NCI-H1048 (cell line): ENCODE results near the gene ARPC4.
"Not testable (repeated sequence)": the region's sequence is repeated elsewhere in the genome, so short reads cannot be mapped to it uniquely, and the experiment has no call there.

Experiments
- DNase-seq: peaks from one replicate; lab custom pipeline; 2025; lab: John Stamatoyannopoulos, UW

The ARPC4 gene

GRCh38 chr3:9770276-9770812 lies 22.5 kb upstream of the ARPC4 start:
- no peak for DNase-seq

GRCh38 chr3:9771007-9771406 lies 21.9 kb upstream of the ARPC4 start:
- DNase-seq = not testable (repeated sequence)

- no peak for DNase-seq
Observed at GRCh38 chr3:9776896-9777693, 15.8 kb upstream of the ARPC4 start.

- no peak for DNase-seq
Observed at GRCh38 chr3:9777694-9778021, 15.2 kb upstream of the ARPC4 start.

- no peak for DNase-seq
Observed at GRCh38 chr3:9778143-9779074, 14.5 kb upstream of the ARPC4 start.

GRCh38 chr3:9779075-9779593 lies 13.7 kb upstream of the ARPC4 start:
- DNase-seq = no peak

GRCh38 chr3:9779721-9780457 lies 13.0 kb upstream of the ARPC4 start:
- no peak for DNase-seq

- DNase-seq = no peak
Observed at GRCh38 chr3:9780458-9780812, 12.4 kb upstream of the ARPC4 start.

GRCh38 chr3:9780910-9781309 lies 12.0 kb upstream of the ARPC4 start:
- no peak for DNase-seq

- no peak for DNase-seq
Observed at GRCh38 chr3:9781551-9781950, 11.3 kb upstream of the ARPC4 start.

GRCh38 chr3:9781978-9782603 lies 10.8 kb upstream of the ARPC4 start:
- no peak for DNase-seq

- no peak for DNase-seq
Observed at GRCh38 chr3:9782770-9783169, 10.1 kb upstream of the ARPC4 start.

- no peak for DNase-seq
Observed at GRCh38 chr3:9783954-9784353, 8.9 kb upstream of the ARPC4 start.

GRCh38 chr3:9784965-9785364 lies 7.9 kb upstream of the ARPC4 start:
- no peak for DNase-seq

- no peak for DNase-seq
Observed at GRCh38 chr3:9785602-9786001, 7.3 kb upstream of the ARPC4 start.

GRCh38 chr3:9786209-9786739 lies 6.6 kb upstream of the ARPC4 start:
- DNase-seq = no peak

- DNase-seq = no peak
Observed at GRCh38 chr3:9786825-9787669, 5.8 kb upstream of the ARPC4 start.

- no peak for DNase-seq
Observed at GRCh38 chr3:9787714-9788113, 5.2 kb upstream of the ARPC4 start.

- DNase-seq = no peak
Observed at GRCh38 chr3:9791127-9791526, 1.8 kb upstream of the ARPC4 start.

- DNase-seq = no peak
Observed at GRCh38 chr3:9791790-9792404, 985 bp upstream of the ARPC4 start.
